ENCODE data around the gene GAREM2.

GAREM2 gene

DNA sequence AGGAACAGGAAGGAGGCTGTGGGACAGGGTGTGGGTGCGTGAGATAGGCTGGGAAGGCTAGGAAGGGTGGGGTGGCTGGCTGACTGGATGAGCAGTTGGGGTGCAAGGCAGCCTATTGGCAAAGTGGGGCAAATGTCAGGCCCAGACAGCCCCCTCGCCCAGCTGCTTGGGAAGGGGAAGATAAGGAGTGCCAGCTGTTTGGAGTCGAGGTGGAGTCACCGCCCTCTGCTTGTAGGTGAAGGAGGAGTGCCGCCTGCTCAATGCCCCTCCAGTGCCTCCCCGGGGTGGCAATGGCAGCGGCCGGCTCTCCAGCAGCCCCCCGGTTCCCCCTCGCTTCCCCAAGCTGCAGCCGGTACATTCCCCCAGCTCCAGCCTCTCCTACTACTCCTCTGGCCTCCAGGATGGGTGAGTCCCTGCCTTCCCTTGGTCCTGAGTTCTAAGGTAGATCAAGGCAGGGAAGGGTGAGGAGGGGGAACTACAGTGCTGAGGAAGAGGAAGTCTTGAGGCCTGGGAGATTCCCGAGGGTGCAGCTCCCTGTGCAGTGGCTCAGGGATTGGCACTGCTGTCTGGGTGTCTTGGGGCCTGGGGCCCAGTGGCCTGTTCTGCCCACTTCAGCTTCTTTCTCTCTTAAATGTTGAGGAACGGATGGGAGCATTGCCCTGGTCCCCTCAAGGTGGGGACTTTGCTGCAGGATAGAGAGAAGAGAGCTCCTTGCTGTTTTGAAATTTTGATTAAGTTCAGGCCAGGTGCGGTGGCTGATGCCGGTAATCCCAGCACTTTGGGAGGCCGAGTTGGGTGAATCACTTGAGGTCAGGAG, 13.3 kb downstream of the GAREM2 start:
- DNase-seq (ENCODE audit: extremely low read depth in 1 of 2, low read depth in 1 of 2) = no peak

DNA sequence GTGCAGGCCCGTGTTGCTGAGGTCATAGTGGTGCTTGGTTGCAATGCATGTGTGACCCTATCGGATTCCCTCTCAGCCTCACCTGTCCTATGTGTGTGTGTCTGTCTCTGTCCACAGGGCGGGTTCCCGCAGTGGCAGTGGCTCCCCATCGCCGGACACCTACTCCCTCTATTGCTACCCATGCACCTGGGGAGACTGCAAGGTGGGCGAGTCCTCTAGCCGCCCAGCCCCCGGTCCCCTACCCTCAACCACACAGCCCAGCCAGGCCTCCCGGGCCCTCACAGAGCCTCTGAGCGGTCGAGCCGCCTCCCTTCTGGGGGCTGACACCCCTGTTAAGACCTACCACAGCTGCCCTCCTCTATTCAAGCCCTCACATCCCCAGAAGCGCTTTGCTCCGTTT, 14.2 kb downstream of the GAREM2 start:
- DNase-seq (ENCODE audit: extremely low read depth in 1 of 2, low read depth in 1 of 2) = no peak

DNA sequence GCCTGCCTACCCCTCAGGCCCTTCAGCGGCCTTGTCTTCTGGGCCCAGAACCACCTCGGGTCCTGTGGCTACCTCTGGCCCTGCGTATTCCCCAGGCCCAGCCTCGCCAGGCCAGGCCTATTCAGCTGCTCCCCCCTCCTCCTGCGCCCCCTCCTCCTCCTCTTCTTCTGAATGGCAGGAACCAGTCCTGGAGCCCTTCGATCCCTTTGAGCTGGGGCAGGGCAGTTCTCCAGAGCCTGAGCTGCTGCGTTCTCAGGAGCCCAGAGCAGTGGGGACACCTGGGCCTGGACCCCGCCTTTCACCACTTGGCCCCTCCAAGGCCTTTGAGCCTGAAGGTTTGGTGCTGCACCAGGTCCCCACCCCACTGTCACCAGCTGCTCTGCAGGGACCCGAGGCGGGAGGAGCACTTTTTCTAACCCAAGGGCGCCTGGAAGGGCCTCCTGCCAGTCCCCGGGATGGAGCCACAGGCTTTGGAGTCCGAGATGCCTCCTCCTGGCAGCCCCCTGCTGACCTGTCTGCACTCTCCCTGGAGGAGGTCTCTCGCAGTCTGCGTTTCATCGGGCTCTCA, 14.7 kb downstream of the GAREM2 start:
- DNase-seq (ENCODE audit: extremely low read depth in 1 of 2, low read depth in 1 of 2) = no peak

DNA sequence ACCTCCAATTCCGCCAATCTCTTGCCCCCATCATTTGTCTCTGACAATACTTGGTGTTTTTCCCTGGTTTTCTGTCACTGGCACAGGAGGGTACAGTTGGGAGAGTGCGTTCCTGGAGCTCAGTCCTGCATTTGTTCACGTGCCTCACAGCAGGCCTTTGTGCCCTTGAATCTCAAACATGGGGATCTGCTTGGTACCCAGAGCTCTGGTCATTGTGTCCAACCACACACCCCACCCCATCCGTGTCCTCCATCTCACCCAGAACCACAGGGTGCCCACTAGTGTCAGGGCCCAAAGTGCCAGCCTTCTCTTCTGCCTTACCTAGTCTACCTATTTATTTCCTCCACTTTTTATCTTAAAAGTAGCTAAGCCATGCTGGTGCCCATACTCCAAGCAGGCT, 16.2 kb downstream of the GAREM2 start:
- DNase-seq (ENCODE audit: extremely low read depth in 1 of 2, low read depth in 1 of 2) = no peak

DNA sequence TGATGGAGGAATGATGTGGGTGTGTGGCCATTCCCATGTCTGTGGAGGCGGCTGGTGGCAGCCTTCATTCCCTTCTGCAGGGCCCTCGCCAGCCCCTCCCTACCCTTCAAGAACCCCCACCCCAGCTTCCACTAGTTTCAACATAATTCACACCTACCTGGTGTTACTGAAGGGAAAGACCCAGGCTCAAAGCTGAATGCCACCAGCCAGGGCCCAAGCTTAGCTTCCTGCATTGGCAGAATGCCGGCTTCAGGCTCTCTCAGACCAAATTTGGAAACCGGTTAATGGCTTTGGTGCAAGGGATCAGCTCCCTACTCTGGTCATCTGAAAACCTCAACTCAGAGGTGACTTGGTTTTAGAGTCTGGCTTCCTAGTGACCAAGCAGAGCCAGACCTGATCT, 16.9 kb downstream of the GAREM2 start:
- DNase-seq (ENCODE audit: extremely low read depth in 1 of 2, low read depth in 1 of 2) = no peak

DNA sequence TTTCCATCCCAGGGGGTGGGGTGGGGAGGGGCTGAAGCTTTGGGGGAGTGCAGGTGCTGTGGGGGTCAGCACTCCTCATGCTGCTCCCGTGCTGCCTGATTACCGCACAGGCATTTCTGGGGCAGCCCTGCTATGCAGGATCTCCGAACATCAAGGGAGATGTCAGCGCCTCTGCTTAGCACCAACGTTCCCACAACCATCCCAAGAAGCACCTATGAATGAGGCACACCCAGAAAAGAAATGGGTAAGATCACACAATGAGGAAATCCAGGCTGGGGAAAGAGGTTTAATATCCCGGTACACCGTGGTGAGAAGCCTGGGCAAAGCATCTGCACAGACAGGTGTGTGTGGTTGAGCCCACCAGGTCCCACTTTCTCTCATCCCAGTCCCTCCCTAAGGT, 17.5 kb downstream of the GAREM2 start:
- DNase-seq (ENCODE audit: extremely low read depth in 1 of 2, low read depth in 1 of 2) = no peak

DNA sequence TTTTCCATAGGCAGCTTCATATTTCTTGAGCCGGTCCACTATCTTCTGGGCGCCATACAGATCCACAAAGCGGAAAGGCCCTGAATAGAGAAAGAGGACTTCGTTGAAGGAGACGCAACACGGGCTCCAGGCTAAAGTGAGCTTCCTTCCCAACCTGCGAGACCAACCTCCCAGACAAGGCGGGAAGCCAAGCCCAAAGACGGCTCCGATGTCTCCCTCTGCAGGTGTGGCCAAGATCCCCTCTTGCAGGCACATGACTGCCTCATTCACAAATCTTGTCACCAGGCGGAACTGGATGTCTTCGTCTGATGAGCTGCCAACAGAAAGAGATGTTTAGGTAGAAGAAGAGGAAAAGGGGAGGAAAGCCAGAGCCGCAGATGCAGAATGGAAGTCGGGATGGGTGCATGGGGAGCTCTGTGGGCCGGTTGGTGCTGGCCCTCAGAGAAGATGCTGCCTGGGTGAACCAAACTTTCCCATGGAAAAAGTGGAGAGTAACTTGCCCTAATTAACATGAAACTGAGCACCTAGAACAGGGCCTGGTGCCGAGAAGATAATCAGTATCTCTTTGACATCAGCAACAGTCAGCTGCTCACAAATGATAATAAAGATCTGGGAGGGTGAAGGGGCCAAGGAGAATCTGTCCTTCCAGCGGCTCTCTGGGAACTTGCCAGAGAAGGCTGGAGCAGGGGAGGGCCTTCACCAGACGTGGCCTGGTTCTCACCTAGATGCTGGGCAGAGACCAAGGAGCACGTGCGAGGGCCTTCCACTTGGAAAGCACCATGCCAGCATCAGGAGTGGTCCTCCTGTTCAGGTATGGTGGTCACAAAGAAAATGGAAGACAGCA, 18.6 kb downstream of the GAREM2 start:
- DNase-seq (ENCODE audit: extremely low read depth in 1 of 2, low read depth in 1 of 2) = no peak

DNA sequence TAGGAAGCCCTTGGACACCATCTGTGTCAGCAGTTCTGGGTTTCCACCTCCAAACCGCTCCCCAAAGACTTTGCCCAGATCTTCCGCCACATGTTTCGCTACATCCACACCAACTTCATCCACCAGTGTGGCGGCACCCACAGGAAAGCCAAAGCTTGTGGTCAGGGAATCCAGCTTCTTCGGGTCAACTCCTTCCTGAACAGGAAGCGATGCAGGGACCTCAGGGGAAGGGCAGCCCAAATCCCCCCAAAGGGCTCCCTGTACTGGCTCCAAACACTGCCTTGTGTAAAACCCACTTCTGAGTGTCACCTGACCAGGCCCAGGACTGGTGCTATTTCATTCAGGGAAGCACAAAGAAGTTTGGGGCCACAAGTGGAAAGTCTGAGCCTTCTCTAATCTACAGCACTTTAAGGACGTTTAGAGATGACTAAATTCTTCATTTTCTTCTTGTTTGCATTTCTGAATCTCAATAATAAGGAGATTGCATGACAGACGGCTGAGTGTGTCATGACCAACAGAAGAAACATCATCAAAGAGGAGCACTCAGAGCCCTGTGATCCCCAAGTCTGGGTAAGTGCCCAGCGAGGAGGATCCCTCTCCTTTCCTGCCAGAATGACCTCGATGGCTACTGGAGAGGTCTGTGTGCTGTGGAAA, 20.8 kb downstream of the GAREM2 start:
- DNase-seq (ENCODE audit: extremely low read depth in 1 of 2, low read depth in 1 of 2) = no peak

DNA sequence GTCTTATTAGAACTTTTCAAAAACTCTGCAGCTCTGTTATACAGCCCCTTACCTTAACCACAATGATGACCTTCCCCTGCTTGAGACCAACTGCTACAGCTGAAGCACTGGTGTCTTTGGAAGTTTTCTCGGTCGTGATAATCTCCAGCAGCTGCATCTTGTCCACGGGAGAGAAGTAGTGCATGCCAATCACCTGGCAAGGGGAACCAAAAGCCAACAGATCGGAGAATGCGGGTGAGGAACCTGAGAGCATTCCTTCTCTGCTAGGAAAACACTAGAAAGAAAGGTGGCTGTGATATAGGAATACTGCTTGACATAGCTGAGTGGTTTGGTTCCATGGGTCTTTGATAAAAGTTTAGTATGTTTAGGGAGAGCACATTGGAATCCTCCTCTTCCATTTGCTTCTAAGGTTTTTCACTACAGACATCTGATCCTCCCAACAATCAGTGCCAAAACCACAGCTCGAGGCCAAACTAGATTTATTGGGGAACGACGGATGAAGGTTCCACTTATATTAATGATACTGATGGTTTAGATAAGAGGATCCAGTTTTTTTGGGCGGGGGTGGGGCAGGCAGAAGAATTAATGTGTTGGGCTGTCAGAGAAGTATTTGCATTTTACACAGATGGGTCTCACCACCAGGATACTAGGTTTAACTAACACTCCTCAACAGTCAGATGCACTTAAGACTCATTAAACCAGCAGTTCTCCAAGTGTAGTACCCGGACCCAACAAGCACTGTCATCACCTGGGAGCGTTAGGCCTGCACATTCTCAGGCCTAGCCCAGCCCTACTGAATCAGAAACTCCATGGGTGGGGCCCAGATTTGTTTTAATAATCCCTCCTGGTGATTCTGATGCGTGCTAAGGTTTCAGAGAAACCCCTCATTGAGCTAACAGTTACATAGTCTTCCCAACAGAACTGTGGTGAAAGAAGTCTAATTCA, 22.4 kb downstream of the GAREM2 start:
- DNase-seq (ENCODE audit: extremely low read depth in 1 of 2, low read depth in 1 of 2) = no peak

DNA sequence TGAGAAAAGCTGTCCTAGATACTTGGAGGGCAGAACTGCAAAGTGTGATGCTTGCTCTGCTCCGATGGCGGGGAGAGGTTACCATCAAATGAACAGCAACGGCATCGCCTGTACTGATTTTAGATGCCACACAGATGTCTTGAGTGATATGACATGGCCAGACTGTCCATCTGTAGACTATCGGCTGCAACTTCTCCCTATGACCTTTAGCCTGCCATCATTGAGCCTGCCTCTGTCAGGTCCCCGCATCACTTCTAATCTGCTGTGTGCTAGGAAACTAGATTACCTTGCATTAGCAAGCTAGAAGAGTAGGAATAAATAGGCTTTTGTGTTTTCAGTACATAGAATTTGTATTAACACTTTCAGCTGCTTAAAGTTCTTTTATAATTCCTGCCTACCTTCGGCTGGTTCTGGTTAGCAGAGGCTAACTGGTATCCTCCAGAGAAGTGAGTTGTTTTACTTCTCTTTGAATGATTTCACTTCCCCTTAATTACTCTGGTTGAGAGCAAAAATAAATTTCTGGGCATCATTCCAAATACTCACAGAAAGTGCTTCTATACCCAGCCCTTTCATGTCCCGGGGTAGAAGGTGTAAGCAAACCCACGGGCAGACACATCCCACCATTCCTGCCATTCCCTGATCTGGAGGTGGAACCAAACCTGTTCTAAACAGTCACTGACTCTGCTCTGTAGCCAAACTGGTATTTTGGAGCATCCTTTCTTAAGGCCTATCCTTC, 24.0 kb downstream of the GAREM2 start:
- DNase-seq (ENCODE audit: extremely low read depth in 1 of 2, low read depth in 1 of 2) = no peak

DNA sequence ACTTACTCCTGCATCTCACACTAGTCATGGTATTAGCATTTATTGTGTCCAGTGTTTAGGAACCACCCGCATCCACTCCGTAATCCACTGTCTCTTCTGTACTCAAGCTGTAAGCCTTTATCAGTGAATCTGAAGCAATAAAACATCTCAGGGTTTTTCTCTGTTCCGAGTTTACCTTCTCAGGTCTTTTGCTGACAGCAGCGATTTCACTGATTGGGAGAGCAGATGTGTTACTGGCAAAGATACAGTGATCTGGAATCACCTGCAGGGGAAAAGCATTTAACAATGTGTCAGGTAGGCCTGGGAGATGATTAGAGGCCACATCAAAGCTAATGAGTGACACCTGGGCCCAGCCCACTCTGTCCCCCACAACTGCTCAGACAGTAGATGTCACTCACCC, 24.6 kb downstream of the GAREM2 start:
- no peak for DNase-seq (ENCODE audit: extremely low read depth in 1 of 2, low read depth in 1 of 2)

DNA sequence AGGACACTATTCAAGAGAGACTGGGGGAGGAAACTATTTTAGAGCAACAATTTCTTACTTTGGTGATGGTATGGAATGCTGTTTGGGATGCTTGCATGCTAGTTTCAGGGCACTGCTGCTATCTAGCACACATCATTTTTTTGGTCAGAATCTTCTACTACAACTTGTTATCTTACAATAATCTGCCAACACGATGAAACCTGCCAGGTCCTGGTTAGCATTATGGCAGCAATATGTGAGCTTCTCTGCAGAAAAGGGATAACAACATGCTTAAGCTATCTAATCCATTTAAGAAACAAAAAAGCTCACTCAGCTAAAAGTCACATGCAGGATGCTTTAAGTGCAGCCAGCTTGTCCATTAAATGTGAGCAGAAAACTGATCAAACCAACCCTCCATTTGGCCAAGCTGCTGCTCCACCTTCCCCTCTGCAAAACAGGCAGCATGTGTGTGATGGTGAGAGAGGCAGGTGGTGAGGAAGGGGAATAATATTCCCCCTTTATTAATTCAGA, 30.1 kb downstream of the GAREM2 start:
- DNase-seq (ENCODE audit: extremely low read depth in 1 of 2, low read depth in 1 of 2) = no peak

DNA sequence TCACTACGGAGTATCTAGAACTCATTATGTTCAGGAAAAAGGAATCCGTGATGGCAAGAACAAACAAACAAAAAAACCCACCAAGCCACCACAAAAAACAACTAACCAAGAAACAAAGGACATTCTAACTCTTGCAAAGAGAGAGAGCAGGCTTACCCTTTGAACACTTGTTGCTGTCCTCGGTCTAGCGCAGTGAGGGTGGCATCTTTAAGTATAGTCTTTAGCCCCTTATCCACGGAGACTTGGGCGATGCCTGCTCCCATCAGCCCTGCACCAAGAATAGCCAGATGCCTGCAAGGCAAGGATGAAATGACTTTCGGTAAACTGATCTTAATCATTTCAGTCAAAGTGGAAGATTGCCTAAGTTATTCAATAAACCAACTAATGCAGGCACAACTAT, 31.0 kb downstream of the GAREM2 start:
- DNase-seq (ENCODE audit: extremely low read depth in 1 of 2, low read depth in 1 of 2) = no peak

DNA sequence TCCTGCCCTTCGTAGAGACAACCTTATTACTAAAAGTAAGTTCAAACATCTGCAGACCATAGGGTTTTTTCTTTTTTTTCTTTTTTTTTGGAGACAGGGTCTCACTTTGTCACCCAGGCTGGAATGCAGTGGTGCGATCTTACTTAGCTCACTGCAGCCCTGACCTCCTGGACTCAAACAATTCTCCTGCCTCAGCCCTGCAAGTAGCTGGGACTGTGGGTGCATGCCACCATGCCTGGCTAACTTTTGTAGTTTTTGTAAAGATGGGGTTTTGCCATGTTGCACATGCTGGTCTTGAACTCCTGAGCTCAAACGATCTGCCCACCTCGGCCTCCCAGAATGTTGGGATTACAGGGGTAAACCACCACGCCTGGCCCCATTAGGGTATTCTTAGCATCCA, 39.1 kb downstream of the GAREM2 start:
- no peak for DNase-seq (ENCODE audit: extremely low read depth in 1 of 2, low read depth in 1 of 2)

DNA sequence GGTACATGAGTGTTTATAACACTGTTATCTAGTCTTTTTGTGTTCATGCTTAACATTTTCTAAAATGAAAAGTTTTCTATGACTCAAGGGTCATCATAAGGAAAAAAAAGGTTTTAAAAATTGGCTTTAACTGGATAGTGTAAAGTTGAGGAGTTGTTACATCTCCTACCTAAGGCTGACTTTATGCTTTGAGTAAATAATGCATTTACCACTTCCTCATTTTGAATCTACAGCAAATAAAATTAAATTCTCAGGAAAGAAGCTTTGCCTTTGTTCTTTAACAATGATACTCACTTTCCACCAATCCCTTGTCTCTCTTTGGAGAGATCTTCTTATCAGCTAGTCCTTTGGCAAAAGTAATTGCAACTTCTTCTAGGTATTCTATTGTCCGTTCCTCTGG, 41.9 kb downstream of the GAREM2 start:
- no peak for DNase-seq (ENCODE audit: extremely low read depth in 1 of 2, low read depth in 1 of 2)

DNA sequence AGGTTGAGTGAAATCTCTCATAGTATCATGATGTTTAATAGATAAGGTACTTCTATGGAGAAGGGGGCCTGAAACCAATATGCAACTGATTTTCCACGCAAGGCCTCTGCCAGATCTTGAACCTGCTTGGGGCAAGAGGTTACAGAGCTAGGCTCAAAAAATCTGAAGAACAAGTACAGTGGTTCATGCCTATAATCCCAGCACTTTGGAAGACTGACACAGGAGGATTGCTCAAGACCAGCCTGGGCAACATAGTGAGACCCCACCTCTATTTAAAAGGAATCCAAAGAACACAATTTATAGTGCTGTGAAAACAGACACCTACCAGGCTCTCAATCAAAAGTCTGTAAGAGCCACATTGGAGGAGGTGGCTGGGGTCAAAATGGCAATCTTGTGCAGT, 42.9 kb downstream of the GAREM2 start:
- no peak for DNase-seq (ENCODE audit: extremely low read depth in 1 of 2, low read depth in 1 of 2)

DNA sequence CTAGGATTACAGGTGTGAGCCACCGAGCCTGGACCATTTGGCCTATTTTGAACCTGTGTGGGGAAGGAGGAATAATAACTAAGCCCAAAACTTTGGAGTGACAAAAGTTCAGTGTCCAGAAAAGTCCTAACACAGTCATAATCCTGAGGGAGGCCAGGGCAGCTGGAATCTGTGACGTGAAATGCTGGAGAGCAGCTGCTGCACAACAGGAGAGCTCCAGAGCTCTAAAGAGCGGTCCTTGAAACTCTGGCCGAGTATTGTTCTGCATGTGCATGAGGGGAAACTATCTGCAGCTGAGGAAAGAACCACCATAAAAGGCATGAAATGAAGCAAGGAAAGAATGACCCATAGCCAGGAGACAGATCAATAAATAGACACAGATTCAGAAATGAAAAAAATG, 43.7 kb downstream of the GAREM2 start:
- DNase-seq (ENCODE audit: extremely low read depth in 1 of 2, low read depth in 1 of 2) = no peak

DNA sequence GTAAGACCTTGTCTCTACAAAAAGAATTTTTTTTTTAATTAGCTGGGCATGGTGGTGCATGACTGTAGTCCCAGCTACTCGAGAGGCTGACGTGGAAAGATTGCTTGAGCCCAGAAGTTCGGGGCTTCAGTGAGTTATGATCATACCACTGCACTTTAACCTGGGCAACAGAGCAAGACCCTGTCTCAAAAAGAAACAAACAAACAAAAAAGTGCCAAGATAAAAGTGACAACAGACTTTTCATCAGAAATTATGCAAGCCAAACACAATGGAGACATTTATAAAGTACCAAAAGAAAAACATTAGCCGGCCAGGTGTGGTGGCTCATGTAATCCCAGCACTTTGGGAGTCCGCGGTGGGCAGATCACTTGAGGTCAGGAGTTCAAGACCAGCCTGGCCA, 44.8 kb downstream of the GAREM2 start:
- DNase-seq (ENCODE audit: extremely low read depth in 1 of 2, low read depth in 1 of 2) = no peak

DNA sequence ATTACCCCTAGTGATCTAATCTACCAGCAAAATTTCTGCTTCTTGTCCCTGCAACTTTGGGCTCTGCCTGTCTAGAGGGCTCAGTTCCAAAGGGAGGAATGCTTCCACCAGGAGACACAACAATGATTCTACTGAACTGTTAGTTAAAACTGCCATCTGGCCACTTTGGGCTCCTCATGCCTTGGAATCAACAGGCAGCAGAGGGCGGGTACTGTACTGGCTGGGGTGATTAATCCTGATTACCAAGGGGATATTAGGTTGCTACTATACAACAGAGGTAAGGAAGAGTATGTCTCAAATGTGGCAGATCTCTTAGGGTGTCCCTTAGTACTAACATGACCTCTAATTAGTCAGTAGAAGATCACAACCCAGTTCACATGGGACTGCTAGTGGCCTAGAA, 50.1 kb downstream of the GAREM2 start:
- DNase-seq (ENCODE audit: extremely low read depth in 1 of 2, low read depth in 1 of 2) = no peak
